Ectodermal cell (in vitro differentiated cells): Measurements from ENCODE around the gene GBX1.

Source experiments
- H3K27ac ChIP-seq: 2 replicates; pipeline ENCODE4 v1.7.0; 2013; ENCODE audit warnings: mild to moderate bottlenecking, low read depth, low read length; ENCODE audit not compliant: insufficient read depth, poor library complexity, severe bottlenecking
- H3K27me3 ChIP-seq: 2 replicates; pipeline ENCODE4 v1.7.0; 2013; ENCODE audit warnings: mild to moderate bottlenecking, low read length; ENCODE audit not compliant: insufficient read depth, control insufficient read depth, poor library complexity, severe bottlenecking
- H3K36me3 ChIP-seq: one replicate; pipeline ENCODE4 v1.7.0; 2013; ENCODE audit warnings: low read length; ENCODE audit not compliant: control insufficient read depth, insufficient read depth
- H3K4me1 ChIP-seq: one replicate; pipeline ENCODE4 v1.7.0; 2013; ENCODE audit warnings: low read length; ENCODE audit not compliant: control insufficient read depth, insufficient read depth
- H3K4me3 ChIP-seq: 2 replicates; pipeline ENCODE4 v1.7.0; 2013; ENCODE audit warnings: low read depth, low read length, control low read depth; ENCODE audit not compliant: insufficient read depth
- H3K9me3 ChIP-seq: 2 replicates; pipeline ENCODE4 v1.7.0; 2013; ENCODE audit warnings: mild to moderate bottlenecking, low read length, moderate library complexity; ENCODE audit not compliant: control insufficient read depth
- WGBS, 2 experiments: methylation state at CpG; one replicate each; pipeline ENCODE4 v1.1.7; 2013; ENCODE audit warnings: missing lambda C conversion rate in 2 of 2; 5-methylcytosine and 5-hydroxymethylcytosine counted together

Gene GBX1

DNA sequence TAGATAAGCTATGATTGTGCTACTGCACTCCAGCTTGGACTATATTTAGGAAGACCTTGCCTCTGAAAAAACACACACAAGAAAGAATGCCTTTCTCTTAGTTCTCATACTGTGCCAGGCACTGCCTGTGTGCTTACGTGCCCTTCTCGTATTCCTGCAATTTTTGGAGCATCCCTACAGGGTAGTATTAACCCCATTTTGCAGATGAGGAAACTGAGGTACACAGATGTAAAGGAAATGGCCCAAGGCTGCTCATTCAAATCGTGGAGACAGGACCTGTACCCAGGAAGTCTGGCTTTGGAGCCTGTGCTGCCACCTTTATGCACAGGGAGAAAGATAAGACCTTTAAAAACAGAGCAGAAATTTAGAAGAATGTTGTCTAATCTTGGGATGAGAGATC lies 64.5 kb downstream of the GBX1 start:
- Histone ChIP-seq H3K27me3 (no peaks in the 10 kb centered on the region), H3K9me3 (no peaks in the 10 kb centered on the region)
- WGBS, 2 experiments: 95 to 96% methylated on average over 3 of the region's 3 CpGs

DNA sequence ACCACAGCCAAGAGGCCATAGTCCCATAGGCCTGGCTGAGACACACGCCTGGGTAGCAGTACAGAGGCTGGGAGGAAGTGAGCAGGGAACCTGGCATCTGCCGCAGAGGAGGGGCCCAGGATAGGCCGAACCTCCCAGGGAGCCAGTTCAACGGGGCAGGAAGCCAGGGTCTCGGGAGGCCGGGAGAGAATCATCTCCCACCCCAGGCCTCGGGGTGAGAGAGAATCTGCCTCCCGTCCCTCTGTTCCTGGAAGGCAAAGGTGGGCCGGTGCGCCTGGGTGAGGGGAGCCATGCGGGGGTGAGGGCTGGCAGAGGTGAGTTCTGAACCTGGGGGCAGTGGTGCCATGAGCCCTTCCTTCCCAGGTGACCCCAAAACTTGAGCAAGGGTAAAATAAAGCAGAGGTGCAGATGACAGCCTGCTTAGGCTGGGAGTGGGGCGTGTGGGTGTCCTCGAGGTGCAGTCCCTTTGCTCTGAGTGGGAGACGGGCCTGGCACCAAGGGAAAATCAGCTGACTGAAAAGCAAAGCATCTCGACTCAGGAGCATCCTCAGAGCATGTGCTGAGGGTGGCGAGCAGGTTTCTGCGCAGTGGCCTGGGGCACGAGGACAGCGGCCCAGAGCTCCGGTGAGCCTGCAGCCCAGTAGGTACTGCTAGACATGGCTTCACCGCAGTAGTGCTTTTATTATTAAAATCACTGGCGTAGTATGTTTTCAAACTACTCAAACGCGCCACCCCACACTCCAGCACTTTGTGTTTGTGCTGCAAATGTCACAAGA lies 65.7 kb downstream of the GBX1 start:
- H3K4me1 ChIP-seq: no peaks in the 10 kb centered on the region
- H3K36me3 ChIP-seq: no peaks in the 10 kb centered on the region
- WGBS, 2 experiments: 84 to 86% methylated on average over 24 of the region's 24 CpGs
- no peak overlapping the region for H3K27ac ChIP-seq
- no peak overlapping the region for H3K4me3 ChIP-seq
- H3K9me3 ChIP-seq: no peaks in the 10 kb centered on the region
- H3K27me3 ChIP-seq: no peaks in the 10 kb centered on the region

More for the DNA sequence above, 64.5 kb downstream of the GBX1 start:
- Histone ChIP-seq H3K27ac (no peak overlapping the region), H3K4me3 (no peak overlapping the region), H3K4me1 (no peaks in the 10 kb centered on the region), H3K36me3 (no peaks in the 10 kb centered on the region)

DNA sequence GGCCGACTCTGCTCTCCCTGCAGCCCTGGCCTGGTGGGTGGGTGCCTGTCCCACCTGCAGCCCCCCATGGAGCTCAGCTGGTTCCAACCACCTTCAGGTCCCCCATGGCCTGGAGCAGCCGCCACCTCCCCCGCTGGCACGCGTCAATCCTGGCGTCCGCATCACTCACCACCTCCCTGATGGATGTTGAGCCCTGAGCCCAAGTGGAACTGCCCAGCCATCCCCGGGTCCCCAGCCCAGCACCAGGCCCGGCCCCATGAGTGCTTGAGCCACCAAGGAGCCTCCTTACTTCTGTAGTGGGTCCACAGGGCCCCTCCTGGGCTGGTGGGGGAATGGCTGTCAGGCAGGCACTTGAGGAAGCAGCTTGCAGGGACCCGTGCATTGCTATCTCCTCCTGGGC lies 66.6 kb downstream of the GBX1 start:
- 91 to 93% methylated on average over 10 of the region's 10 CpGs for WGBS, 2 experiments
- H3K36me3 ChIP-seq: no peaks in the 10 kb centered on the region

DNA sequence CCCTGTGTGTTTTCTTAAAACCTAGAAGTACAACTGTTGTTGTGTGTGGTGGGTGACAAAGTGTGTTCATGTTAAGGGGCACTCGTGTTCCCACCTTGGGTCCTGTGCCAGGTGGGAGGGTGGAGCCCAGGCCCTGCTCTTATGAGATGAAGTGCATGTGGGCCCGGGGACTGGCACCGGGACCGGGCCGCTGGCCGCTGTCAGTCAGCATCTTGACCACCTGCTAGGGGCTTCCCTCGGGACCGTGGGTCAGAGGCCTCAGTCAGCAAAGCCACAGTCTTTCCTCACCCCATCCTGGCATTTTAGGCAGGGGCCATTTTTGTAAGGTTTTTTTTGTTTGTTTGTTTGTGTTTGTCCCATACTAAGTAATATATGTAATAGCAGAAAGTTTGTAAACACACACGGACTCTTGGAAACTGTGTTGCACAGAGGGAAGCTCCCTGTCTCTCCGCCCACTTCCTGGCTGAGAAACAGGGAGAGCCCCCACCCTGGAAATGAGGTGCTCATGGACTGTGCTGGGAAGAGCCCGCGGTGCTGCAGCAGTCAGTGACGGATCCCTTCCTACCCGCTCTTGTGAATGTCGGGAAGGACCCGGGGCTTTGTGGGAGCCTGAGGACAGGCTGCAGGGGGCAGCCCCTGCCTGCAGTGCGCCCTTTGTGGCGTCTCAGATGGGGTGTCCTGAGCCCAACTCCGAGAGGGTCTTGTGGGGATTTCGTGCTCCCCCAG lies 67.8 kb downstream of the GBX1 start:
- no peaks in the 10 kb centered on the region for H3K36me3 ChIP-seq
- no peaks in the 10 kb centered on the region for H3K9me3 ChIP-seq
- H3K4me1 ChIP-seq: no peaks in the 10 kb centered on the region
- H3K4me3 ChIP-seq: no peak overlapping the region
- H3K27ac ChIP-seq: no peak overlapping the region
- WGBS, 2 experiments: 82 to 85% methylated on average over 20 of the region's 20 CpGs
- H3K27me3 ChIP-seq: no peaks in the 10 kb centered on the region

More for the DNA sequence above, 66.6 kb downstream of the GBX1 start:
- Histone ChIP-seq H3K4me3 (no peak overlapping the region), H3K9me3 (no peaks in the 10 kb centered on the region), H3K27me3 (no peaks in the 10 kb centered on the region), H3K27ac (no peak overlapping the region), H3K4me1 (no peaks in the 10 kb centered on the region)
